Activated T-helper 9 cell treated with anti-CD3 and anti-CD28 coated beads, Interleukin-2, amount 50 U/mL, for 16 hours (primary cell): Measurements from ENCODE around the gene PPY.
A peak's percentile ranks its signal among the peaks of the same experiment; 100 is the strongest.
"Not testable (repeated sequence)": the region's sequence is repeated elsewhere in the genome, so short reads cannot be mapped to it uniquely, and the experiment has no call there.

Experiments
- DNase-seq: peaks from one replicate; pipeline ENCODE4 v3.0.0-alpha.2; 2020; ENCODE audit warnings: low read depth

Gene PPY

GRCh38 chr17:43931062-43931571, 11.2 kb downstream of the PPY start:
- DNase-seq = no peak

- DNase-seq = no peak
Measured at GRCh38 chr17:43928609-43929008, 13.7 kb downstream of the PPY start.

- DNase-seq = not testable (repeated sequence)
Measured at GRCh38 chr17:43927929-43928328, 14.3 kb downstream of the PPY start.

GRCh38 chr17:43927060-43927864, 15.0 kb downstream of the PPY start:
- no peak for DNase-seq

- no peak for DNase-seq
Measured at GRCh38 chr17:43924558-43924957, 17.7 kb downstream of the PPY start.

GRCh38 chr17:43920500-43921095, 21.7 kb downstream of the PPY start:
- DNase-seq = no peak

- no peak for DNase-seq
Measured at GRCh38 chr17:43918026-43918389, 24.3 kb downstream of the PPY start.

- peak; percentile 39 for DNase-seq
Measured at GRCh38 chr17:43917348-43918025, 24.8 kb downstream of the PPY start.

- no peak for DNase-seq
Measured at GRCh38 chr17:43917016-43917347, 25.3 kb downstream of the PPY start.

GRCh38 chr17:43916385-43916784, 25.9 kb downstream of the PPY start:
- DNase-seq = no peak

- no peak for DNase-seq
Measured at GRCh38 chr17:43915559-43915958, 26.7 kb downstream of the PPY start.

GRCh38 chr17:43914451-43914850, 27.8 kb downstream of the PPY start:
- DNase-seq = no peak

- no peak for DNase-seq
Measured at GRCh38 chr17:43913584-43913983, 28.7 kb downstream of the PPY start.

- no peak for DNase-seq
Measured at GRCh38 chr17:43912635-43913304, 29.5 kb downstream of the PPY start.

GRCh38 chr17:43911904-43912303, 30.4 kb downstream of the PPY start:
- DNase-seq = no peak

GRCh38 chr17:43909537-43910231, 32.6 kb downstream of the PPY start:
- DNase-seq = no peak

- peak; percentile 32 for DNase-seq
Measured at GRCh38 chr17:43907998-43908721, 34.1 kb downstream of the PPY start.

GRCh38 chr17:43907425-43907981, 34.8 kb downstream of the PPY start, which contains the start of gene MPP2:
Gene MPP2 (minus strand): TSS chr17:43907536. CDS start chr17:43904460, 3,076 bp downstream.
- DNase-seq = peak; percentile 26

- DNase-seq = no peak
Measured at GRCh38 chr17:43906951-43907424, 35.3 kb downstream of the PPY start.

GRCh38 chr17:43905985-43906852, 36.1 kb downstream of the PPY start:
- DNase-seq = no peak
